GM12891 (cell line): ENCODE measurements around the gene RYR2.

Experiments
- PAX5 ChIP-seq: IDR thresholded peaks from 2 replicates; pipeline ENCODE4 v1.6.1; 2011; ENCODE audit warnings: low read length, moderate library complexity, mild to moderate bottlenecking; ENCODE audit not compliant: insufficient read depth, severe bottlenecking
- POLR2A ChIP-seq: IDR thresholded peaks from 2 replicates; pipeline ENCODE4 v1.6.1; 2011; ENCODE audit warnings: low read depth, low read length, control low read depth
- POLR2AphosphoS5 ChIP-seq: IDR thresholded peaks from 2 replicates; pipeline ENCODE4 v1.6.1; 2011; ENCODE audit warnings: low read depth, low read length, control low read depth
- POU2F2 ChIP-seq: IDR thresholded peaks from 2 replicates; pipeline ENCODE4 v1.6.1; 2011; ENCODE audit warnings: low read depth, mild to moderate bottlenecking, control low read depth, low read length, moderate library complexity
- SPI1 ChIP-seq: IDR thresholded peaks from 2 replicates; pipeline ENCODE4 v1.6.1; 2011; ENCODE audit warnings: low read depth, low read length, control low read depth
- TAF1 ChIP-seq: IDR thresholded peaks from 2 replicates; pipeline ENCODE4 v1.6.1; 2011; ENCODE audit warnings: low read depth, low read length, control low read depth

- TF ChIP-seq POLR2AphosphoS5: no peak
- no peak for TF ChIP-seq POLR2A
- no peak for TF ChIP-seq TAF1
- TF ChIP-seq PAX5: no peak
- no peak for TF ChIP-seq SPI1
- no peak for TF ChIP-seq POU2F2
Measured at GRCh38 chr1:237471956-237472355, 430.0 kb downstream of the RYR2 start.
